NCI-H1417 (cell line): ENCODE measurements around the gene TSPAN5.

Experiments
- DNase-seq, 3 experiments: peaks; one replicate each; lab custom pipeline; 2025; lab: John Stamatoyannopoulos, UW

TSPAN5 gene

GRCh38 chr4:98617358-98618047, 40.9 kb downstream of the TSPAN5 start:
- no peak for DNase-seq

DNA sequence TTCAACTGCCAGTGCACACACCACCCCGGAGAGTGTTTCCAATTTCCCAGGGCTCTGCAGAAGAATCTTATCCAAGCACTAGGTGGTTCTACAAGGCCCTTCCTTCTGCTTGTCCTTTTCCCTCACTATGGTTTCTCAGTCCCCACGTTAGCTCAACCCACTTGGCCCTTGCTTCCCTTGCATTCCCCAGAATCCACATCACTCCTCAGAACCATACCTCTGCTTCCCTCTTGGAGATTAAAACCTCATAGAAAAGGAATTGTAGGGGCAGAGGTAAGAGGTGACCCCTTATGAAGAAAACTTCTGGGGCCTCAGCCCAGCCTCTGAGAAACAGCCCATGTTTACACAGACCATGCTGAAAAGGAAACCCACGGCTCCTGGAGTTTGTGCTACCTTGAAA, 42.4 kb downstream of the TSPAN5 start:
- DNase-seq: no peak

- DNase-seq: no peak
Measured at GRCh38 chr4:98614662-98615061, 43.7 kb downstream of the TSPAN5 start.

- DNase-seq: no peak
Measured at GRCh38 chr4:98614094-98614493, 44.3 kb downstream of the TSPAN5 start.

GRCh38 chr4:98613453-98614075, 44.8 kb downstream of the TSPAN5 start:
- DNase-seq: no peak

GRCh38 chr4:98612318-98613250, 45.8 kb downstream of the TSPAN5 start:
- no peak for DNase-seq

- DNase-seq: no peak
Measured at GRCh38 chr4:98611677-98612317, 46.6 kb downstream of the TSPAN5 start.

GRCh38 chr4:98610926-98611676, 47.3 kb downstream of the TSPAN5 start:
- DNase-seq: no peak

- no peak for DNase-seq
Measured at GRCh38 chr4:98610431-98610830, 48.0 kb downstream of the TSPAN5 start.

GRCh38 chr4:98609934-98610333, 48.5 kb downstream of the TSPAN5 start:
- DNase-seq: no peak

DNA sequence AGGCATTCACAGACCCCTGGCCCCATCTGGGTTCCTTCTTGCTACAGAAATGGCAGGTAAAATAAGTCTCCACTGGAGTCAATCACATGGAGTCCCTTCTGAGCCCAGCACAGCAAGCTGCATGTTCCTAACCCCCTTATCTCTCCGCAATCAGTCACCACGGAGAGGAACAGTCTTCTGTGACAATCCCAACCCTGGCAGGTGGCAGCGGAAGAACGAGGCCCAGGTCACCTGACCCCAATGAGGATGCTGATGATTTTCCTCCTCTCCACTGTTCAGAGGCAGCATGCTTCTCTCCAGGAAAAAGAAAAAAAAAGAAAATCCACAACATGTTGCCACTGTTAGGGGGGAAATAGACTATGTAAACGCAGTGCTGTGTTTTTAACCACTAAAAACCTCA, 50.1 kb downstream of the TSPAN5 start:
- no peak for DNase-seq

DNA sequence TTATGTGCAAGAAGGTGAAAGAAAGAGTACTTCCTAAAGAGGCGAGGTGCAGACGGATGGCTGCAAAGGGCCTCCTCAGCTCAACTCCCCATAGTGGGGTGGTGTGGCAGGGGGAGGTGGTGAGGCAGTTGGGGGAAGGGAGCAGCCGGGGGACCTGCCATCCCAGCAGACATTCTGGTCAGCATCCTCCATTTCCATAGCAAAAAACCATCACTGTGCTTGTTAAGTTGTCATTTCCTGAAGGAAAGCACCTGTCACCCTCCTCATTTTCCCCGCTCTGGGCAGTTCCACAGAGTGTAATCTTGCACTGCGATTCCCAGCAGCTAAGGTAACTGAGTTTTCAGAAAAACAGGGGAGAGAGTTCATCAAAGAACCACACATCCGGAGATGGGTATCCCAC, 51.5 kb downstream of the TSPAN5 start:
- no peak for DNase-seq

GRCh38 chr4:98605216-98605615, 53.2 kb downstream of the TSPAN5 start:
- DNase-seq: no peak

GRCh38 chr4:98604723-98605122, 53.7 kb downstream of the TSPAN5 start:
- DNase-seq: no peak

DNA sequence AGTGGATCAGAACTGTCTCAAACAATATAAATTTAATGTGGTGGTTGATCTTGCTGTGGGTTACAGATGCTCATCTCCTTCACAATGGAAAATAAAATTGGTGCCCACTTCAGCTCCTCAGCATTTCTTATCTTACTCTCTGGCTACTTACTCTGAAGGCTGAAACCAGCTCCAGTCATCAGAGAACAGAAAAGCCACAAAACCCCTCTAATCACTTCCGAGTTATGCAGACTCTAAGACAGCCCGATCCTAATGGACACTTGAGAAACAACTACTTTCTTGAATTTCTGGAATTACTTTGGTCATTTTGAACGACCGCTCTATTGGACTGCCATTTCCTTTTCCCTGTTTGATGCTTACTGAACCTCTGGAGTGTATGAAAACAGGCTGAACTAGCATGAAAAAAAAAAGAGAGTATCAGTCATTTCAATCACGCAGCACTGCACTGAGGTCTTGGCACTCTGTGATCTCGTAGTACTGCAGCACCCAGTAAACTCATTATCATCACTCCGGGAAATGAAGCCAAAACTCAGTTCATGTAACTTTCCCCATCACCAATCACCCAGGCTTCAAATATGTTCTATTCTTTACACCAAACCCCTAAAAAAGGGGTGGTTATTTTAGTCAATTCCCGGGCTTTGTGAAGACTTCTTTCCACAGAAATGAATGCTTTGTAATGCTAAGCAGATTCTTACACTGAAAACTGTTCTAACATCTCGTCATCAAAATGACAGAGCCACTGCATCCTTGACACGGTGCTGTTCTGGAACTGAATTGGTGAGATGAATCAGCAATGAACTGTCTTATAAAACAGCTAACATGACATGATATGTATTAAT, 54.5 kb downstream of the TSPAN5 start:
- no peak for DNase-seq

GRCh38 chr4:98602270-98602669, 56.1 kb downstream of the TSPAN5 start:
- no peak for DNase-seq

DNA sequence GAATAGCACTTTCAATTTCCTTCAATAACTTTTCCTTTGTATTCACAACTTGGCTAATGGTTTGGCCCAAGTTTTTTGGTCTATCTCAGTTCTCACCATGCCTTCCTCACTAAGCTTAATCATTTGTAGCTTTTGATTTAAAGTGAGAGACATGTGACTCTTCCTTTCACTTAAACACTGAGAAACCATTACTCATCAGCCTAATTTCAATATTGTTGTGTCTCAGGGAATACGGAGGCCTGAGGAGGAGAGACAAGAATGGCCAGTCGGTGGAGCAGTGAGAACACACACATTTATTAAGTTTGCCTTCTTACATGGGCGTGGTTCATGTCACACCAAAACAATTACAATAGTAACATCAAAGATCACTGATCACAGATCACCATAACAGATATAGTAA, 56.7 kb downstream of the TSPAN5 start:
- DNase-seq: no peak

GRCh38 chr4:98599617-98600205, 58.7 kb downstream of the TSPAN5 start:
- no peak for DNase-seq

DNA sequence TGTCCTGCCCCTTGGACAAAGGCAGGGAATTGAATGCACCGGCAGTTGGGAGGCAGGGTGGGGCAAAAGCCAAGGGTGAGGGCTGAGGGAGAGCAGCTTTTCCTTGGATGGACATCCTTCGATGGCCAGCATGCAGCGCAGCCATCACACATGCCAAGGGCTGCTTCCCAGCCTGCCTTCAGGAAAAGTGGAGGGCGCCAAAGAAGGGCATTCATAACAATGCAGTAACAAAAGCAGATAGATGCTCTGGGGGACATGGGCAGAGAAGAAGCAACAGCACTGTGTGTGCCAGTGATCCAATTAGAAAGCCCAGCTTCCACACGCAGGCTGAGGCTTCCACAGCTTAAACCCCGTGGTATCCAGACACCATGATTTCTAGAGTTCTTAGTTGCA, 71.5 kb downstream of the TSPAN5 start:
- DNase-seq: no peak

DNA sequence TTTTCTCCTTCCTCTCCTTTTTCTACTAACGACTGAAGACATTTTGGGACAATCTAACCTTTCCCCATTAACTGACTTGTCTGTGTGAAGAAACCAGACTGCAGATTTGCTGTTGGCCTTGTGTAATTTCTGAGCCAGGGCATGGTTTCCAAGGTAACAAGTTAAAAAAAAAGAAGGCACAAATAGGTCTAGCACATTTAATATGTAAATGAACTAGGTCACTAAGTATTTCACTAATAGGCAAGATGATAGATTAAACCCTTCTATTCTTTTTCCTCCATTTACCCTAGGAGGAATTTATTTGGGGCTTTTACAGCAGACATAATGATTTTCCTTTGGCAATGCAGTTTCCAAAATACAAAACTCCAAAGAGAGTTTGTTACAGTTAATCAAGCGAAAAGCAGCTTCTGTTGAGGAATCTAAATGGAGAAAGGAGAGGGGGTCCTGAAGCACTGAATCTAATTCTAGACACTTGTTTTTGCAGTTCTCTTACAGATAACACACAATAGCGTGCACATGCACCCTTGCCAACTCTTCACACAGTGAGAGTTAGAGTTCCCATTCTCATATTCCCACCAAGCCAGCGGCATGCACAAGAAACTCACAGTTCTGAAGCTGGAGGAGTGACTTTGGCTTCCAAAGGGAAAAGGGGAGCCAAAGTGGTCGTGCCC, 72.0 kb downstream of the TSPAN5 start:
- no peak for DNase-seq
